Immature natural killer cell (primary cell): ENCODE data around the gene SPATA31C1. TPM values are rescaled to one million over a fixed set of nuclear protein-coding genes. Genes with fewer than 3 reads are reported as not detected.

Experiments used
- DNase-seq, 3 donors: peaks; one replicate each; pipeline ENCODE4 v3.0.0; 2022; ENCODE audit warnings: mixed read lengths in 1 of 3
- H3K27ac Mint-ChIP-seq, 6 donors: one replicate each; pipeline ENCODE4 v1.8.0; 2020; ENCODE audit warnings: mixed read lengths in 6 of 6, mild to moderate bottlenecking in 5 of 6, inconsistent platforms in 4 of 6, moderate library complexity in 3 of 6
- H3K27me3 Mint-ChIP-seq, 3 donors: one replicate each; pipeline ENCODE4 v1.8.0; 2020 to 2021; ENCODE audit warnings: low read depth in 3 of 3, mild to moderate bottlenecking in 3 of 3, mixed read lengths in 3 of 3, moderate library complexity in 3 of 3, inconsistent platforms in 1 of 3
- H3K36me3 Mint-ChIP-seq, 3 donors: one replicate each; pipeline ENCODE4 v1.8.0; 2020; ENCODE audit warnings: mixed read lengths in 3 of 3, inconsistent platforms in 2 of 3, mild to moderate bottlenecking in 2 of 3
- H3K4me1 Mint-ChIP-seq, 2 donors: one replicate each; pipeline ENCODE4 v1.8.0; 2020; ENCODE audit warnings: inconsistent platforms in 2 of 2, mild to moderate bottlenecking in 2 of 2, mixed read lengths in 2 of 2, moderate library complexity in 1 of 2
- H3K4me3 Mint-ChIP-seq, 5 donors: one replicate each; pipeline ENCODE4 v1.8.0; 2020; ENCODE audit warnings: mild to moderate bottlenecking in 5 of 5, mixed read lengths in 5 of 5, inconsistent platforms in 3 of 5, moderate library complexity in 3 of 5
- H3K9me3 Mint-ChIP-seq, 6 donors: one replicate each; pipeline ENCODE4 v1.8.0; 2020; ENCODE audit warnings: mild to moderate bottlenecking in 6 of 6, mixed read lengths in 6 of 6, inconsistent platforms in 4 of 6, moderate library complexity in 3 of 6
- polyA plus RNA-seq, 3 donors: library from polyadenylated mRNA; unstranded; fragments of 300-500 nt; fragmentation: Illumina TruSeq; gene quantifications; one replicate each; pipeline ENCODE4 v1.2.3, GENCODE V29; 2021

SPATA31C1 gene
- polyA plus RNA-seq, 3 donors from 2014 or later = not detected

GRCh38 chr9:87882627-87883026 is 35.1 kb upstream of the SPATA31C1 start, which contains the start of gene SPATA31E1:
Gene SPATA31E1, plus strand, starts transcription at chr9:87882877. Its CDS starts 15 bp downstream, at chr9:87882892.
- no peak within 1 kb of the TSS for H3K4me3 Mint-ChIP-seq
- no peaks in the 10 kb centered on the region for H3K36me3 Mint-ChIP-seq
- no peaks in the 10 kb centered on the region for H3K9me3 Mint-ChIP-seq
- peaks cover 0 to 5% (median 1%) of the 10 kb centered on the region in 3 donors for H3K27me3 Mint-ChIP-seq
- DNase-seq = no peak
- H3K27ac Mint-ChIP-seq = no peak within 1 kb of the TSS
- H3K4me1 Mint-ChIP-seq = no peaks in the 10 kb centered on the region

GRCh38 chr9:87883274-87883673 is 34.5 kb upstream of the SPATA31C1 start:
- Mint-ChIP-seq H3K27me3 (peaks cover 0 to 5% (median 1%) of the 10 kb centered on the region in 3 donors), H3K27ac (no peak overlapping the region), H3K4me3 (no peak overlapping the region), H3K9me3 (no peaks in the 10 kb centered on the region), H3K36me3 (no peaks in the 10 kb centered on the region), H3K4me1 (no peaks in the 10 kb centered on the region)
- DNase-seq = no peak

- Mint-ChIP-seq H3K4me1 (no peaks in the 10 kb centered on the region), H3K9me3 (no peaks in the 10 kb centered on the region), H3K4me3 (no peak overlapping the region), H3K27me3 (peaks cover 0 to 5% (median 1%) of the 10 kb centered on the region in 3 donors), H3K36me3 (no peaks in the 10 kb centered on the region), H3K27ac (no peak overlapping the region)
- no peak for DNase-seq
These were observed 33.8 kb upstream of the SPATA31C1 start for GRCh38 chr9:87883990-87884389.

- Mint-ChIP-seq H3K27ac (no peak overlapping the region), H3K4me3 (no peak overlapping the region), H3K4me1 (no peaks in the 10 kb centered on the region), H3K36me3 (no peaks in the 10 kb centered on the region), H3K9me3 (no peaks in the 10 kb centered on the region), H3K27me3 (peaks cover 0 to 5% (median 1%) of the 10 kb centered on the region in 3 donors)
- no peak for DNase-seq
These were observed 32.9 kb upstream of the SPATA31C1 start for GRCh38 chr9:87884578-87885459.

GRCh38 chr9:87885484-87886189 is 32.1 kb upstream of the SPATA31C1 start:
- Mint-ChIP-seq H3K9me3 (no peaks in the 10 kb centered on the region), H3K4me3 (no peak overlapping the region), H3K27ac (no peak overlapping the region), H3K27me3 (peaks cover 0 to 8% (median 1%) of the 10 kb centered on the region in 3 donors), H3K36me3 (no peaks in the 10 kb centered on the region), H3K4me1 (no peaks in the 10 kb centered on the region)
- no peak for DNase-seq

- no peaks in the 10 kb centered on the region for H3K36me3 Mint-ChIP-seq
- no peak overlapping the region for H3K27ac Mint-ChIP-seq
- no peak overlapping the region for H3K4me3 Mint-ChIP-seq
- no peak for DNase-seq
- no peaks in the 10 kb centered on the region for H3K9me3 Mint-ChIP-seq
- H3K27me3 Mint-ChIP-seq = peaks cover 0 to 9% (median 1%) of the 10 kb centered on the region in 3 donors
- no peaks in the 10 kb centered on the region for H3K4me1 Mint-ChIP-seq
These were observed 31.4 kb upstream of the SPATA31C1 start for GRCh38 chr9:87886210-87886932.

- no peaks in the 10 kb centered on the region for H3K36me3 Mint-ChIP-seq
- H3K27me3 Mint-ChIP-seq = peaks cover 0 to 9% (median 1%) of the 10 kb centered on the region in 3 donors
- no peak overlapping the region for H3K4me3 Mint-ChIP-seq
- no peak for DNase-seq
- H3K27ac Mint-ChIP-seq = no peak overlapping the region
- no peaks in the 10 kb centered on the region for H3K4me1 Mint-ChIP-seq
- no peaks in the 10 kb centered on the region for H3K9me3 Mint-ChIP-seq
These were observed 30.7 kb upstream of the SPATA31C1 start for GRCh38 chr9:87886933-87887505.

GRCh38 chr9:87887661-87888480 is 29.9 kb upstream of the SPATA31C1 start:
- Mint-ChIP-seq H3K4me1 (no peaks in the 10 kb centered on the region), H3K27ac (no peak overlapping the region), H3K36me3 (no peaks in the 10 kb centered on the region), H3K9me3 (no peaks in the 10 kb centered on the region), H3K27me3 (peaks cover 0 to 4% (median 1%) of the 10 kb centered on the region in 3 donors), H3K4me3 (no peak overlapping the region)
- no peak for DNase-seq

- no peak for DNase-seq
- H3K27me3 Mint-ChIP-seq = peaks cover 1 to 4% (median 2%) of the 10 kb centered on the region in 3 donors
- no peaks in the 10 kb centered on the region for H3K36me3 Mint-ChIP-seq
- H3K27ac Mint-ChIP-seq = no peak overlapping the region
- no peaks in the 10 kb centered on the region for H3K4me1 Mint-ChIP-seq
- H3K4me3 Mint-ChIP-seq = no peak overlapping the region
- no peaks in the 10 kb centered on the region for H3K9me3 Mint-ChIP-seq
These were observed 29.3 kb upstream of the SPATA31C1 start for GRCh38 chr9:87888501-87888900.

- no peak overlapping the region for H3K4me3 Mint-ChIP-seq
- no peaks in the 10 kb centered on the region for H3K9me3 Mint-ChIP-seq
- H3K36me3 Mint-ChIP-seq = no peaks in the 10 kb centered on the region
- DNase-seq = no peak
- H3K27ac Mint-ChIP-seq = peak overlapping the region in 1 of 6 donors; percentile 28
- H3K4me1 Mint-ChIP-seq = no peaks in the 10 kb centered on the region
- H3K27me3 Mint-ChIP-seq = peaks cover 1 to 4% (median 2%) of the 10 kb centered on the region in 3 donors
These were observed 28.5 kb upstream of the SPATA31C1 start for GRCh38 chr9:87889065-87889881.

- no peaks in the 10 kb centered on the region for H3K9me3 Mint-ChIP-seq
These were observed 27.9 kb upstream of the SPATA31C1 start for GRCh38 chr9:87889882-87890252.

GRCh38 chr9:87890837-87891236 is 26.9 kb upstream of the SPATA31C1 start:
- H3K9me3 Mint-ChIP-seq = no peaks in the 10 kb centered on the region
- DNase-seq = no peak
- H3K27me3 Mint-ChIP-seq = peaks cover 0 to 4% (median 2%) of the 10 kb centered on the region in 3 donors
- H3K4me3 Mint-ChIP-seq = no peak overlapping the region
- no peaks in the 10 kb centered on the region for H3K36me3 Mint-ChIP-seq
- no peak overlapping the region for H3K27ac Mint-ChIP-seq
- H3K4me1 Mint-ChIP-seq = no peaks in the 10 kb centered on the region

More at GRCh38 chr9:87889882-87890252, 27.9 kb upstream of the SPATA31C1 start:
- no peaks in the 10 kb centered on the region for H3K4me1 Mint-ChIP-seq
- H3K36me3 Mint-ChIP-seq = no peaks in the 10 kb centered on the region
- no peak overlapping the region for H3K4me3 Mint-ChIP-seq
- no peak for DNase-seq
- peaks cover 1 to 4% (median 2%) of the 10 kb centered on the region in 3 donors for H3K27me3 Mint-ChIP-seq
- H3K27ac Mint-ChIP-seq = no peak overlapping the region
